NCI-H187 treated with DMSO at 0.1 percent for 48 hours (cell line): ENCODE measurements around the gene RGS10.
"Not testable (repeated sequence)": the region's sequence is repeated elsewhere in the genome, so short reads cannot be mapped to it uniquely, and the experiment has no call there.

Experiments used
- DNase-seq: peaks from one replicate; lab custom pipeline; 2025; lab: John Stamatoyannopoulos, UW

RGS10 gene

DNA sequence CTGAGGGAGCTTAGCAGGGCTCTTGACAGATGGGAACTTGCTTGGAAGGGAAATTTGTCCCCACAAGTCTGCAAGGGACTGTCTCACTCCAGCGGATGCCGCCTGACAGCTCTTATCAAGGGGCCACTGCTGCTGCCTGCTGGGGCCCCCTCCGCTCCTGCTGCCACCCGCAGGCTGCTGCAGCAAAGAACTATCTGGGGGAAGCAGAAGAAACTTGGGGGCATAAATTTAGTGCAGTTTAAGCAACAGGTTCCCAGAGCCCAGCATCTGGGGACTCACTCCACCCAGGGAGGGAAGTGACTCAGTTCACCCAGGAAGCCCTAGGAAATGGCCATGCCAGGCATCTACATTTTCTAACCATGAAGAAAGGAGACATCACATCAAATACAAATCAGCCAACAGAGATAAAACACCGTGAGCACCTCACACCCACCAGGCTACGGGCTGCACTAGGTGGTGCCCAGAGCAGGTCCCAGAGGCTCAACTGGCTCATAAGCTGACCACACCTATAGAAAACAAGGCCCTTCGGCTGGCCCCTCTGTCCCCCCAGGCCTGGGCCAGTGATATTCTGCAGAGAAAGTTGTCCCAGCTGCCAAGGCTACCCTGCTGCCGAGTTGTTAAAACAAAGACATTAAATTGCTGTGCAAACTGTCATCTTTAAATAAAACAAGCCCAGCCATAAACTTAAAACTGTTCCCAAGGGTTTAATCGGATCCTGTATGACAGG lies 3.7 kb downstream of the RGS10 start:
- no peak for DNase-seq

- DNase-seq = no peak
Observed at GRCh38 chr10:119537953-119538630, 4.4 kb downstream of the RGS10 start.

DNA sequence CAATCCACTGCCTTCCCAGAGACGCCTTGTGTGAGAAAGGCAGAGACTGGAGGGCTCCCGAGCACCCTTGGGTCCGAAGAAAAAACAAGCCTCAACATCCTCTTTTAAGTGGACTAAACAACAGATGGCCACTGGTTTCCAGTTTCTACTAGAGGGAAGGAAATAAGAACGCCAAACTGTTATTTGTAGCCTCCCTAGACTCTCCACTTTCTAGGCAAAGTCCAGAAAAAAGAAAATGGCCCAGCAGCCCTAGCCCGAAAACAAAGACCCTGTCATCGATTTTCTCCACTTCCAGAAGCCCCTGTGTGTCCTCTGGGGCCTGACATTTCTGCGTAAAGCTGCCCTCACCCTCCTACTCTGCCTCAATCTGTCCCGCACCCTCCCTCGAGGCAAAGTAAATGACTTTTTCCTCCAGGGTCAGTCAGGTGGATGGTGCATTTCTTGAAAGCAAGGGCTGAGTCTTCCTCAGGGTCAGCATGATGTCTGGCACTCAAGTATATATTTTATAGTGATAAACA lies 6.0 kb downstream of the RGS10 start:
- no peak for DNase-seq

DNA sequence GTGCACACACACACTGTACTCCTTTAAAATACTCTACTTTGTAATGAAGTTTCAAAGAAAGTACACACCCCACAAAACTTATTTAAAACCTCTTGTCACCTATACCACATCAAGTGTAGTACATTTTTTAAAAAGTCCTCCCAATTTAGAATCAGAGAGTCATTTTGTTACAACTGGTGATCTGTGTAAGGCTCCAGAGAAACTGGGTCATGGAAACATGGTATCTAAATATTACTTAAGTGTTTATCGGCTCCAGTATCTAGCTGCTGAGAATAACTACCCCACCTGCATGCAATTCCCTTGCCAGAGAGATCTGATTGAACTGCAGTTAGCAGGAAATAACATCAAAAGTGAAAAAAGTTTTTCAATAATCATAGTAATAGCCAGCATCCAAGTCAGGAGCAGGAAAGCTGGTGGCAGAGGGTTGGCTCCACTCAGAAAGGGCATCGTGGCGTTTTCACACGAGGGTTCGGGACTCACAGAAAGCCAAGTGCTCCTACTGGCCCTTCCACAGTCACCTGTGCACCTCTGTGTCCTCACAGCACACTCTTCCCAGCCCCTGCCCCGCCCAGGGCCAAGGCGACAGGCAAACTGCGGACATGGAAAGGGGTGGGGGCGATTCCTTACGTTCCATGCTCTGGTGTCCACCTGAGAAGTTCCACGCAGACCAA lies 6.5 kb downstream of the RGS10 start:
- DNase-seq = no peak

GRCh38 chr10:119535305-119535704 lies 7.2 kb downstream of the RGS10 start:
- DNase-seq = no peak

DNA sequence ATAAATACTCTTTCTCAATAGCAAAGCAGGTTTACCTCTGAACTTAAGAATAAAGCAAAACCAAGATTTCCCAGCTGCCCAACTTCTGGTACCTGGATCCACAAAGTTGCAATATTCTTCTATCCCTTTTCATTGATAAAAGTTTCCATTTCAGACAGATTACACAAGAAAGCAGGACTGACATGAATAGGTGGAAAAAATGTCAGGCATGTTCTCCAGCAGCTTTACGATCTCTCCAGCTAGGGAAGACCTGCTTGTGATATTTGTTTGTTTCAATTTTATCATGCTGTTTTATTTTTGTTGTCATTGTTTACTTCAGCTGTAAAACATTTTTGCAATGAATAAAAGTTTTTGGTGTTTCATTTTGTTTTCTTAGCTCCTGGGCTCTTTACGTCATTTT lies 9.0 kb downstream of the RGS10 start:
- DNase-seq = no peak

- DNase-seq = not testable (repeated sequence)
Observed at GRCh38 chr10:119532791-119533190, 9.7 kb downstream of the RGS10 start.

DNA sequence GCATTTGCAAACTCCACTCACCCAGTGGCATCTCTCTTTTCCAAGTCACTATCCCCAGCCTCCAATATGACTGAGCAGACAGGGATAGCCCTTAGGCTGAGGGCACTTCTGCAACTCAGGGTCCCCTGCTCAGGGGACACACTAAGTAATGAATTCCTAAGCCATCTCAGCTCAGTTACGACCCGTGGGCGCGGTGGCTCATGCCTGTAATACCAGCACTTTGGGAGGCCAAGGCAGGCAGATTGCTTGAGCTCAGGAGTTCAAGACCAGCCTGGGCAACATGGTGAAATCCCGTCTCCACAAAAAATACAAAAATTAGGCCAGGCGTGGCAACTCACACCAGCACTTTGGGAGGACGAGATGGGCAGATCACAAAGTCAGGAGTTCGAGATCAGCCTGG lies 10.3 kb downstream of the RGS10 start:
- not testable (repeated sequence) for DNase-seq

DNA sequence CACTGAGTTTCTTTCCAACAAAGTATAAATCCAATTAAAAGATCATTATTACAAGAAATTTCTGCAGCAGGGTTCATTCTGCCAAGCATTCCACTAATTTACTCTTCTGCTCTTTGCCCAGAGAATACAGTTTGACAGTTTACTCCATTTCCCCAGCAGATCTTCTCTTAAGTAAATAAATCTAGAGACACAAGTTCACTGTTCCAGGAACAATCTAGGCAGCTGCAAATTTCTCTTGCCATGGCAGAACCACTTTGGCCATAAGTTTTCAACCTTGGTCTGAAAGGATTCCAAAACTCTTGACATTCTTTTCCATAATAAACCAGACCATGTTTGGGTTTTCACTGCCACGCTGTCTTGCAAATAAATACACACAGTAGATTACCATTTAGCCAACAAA lies 11.5 kb downstream of the RGS10 start:
- no peak for DNase-seq

DNA sequence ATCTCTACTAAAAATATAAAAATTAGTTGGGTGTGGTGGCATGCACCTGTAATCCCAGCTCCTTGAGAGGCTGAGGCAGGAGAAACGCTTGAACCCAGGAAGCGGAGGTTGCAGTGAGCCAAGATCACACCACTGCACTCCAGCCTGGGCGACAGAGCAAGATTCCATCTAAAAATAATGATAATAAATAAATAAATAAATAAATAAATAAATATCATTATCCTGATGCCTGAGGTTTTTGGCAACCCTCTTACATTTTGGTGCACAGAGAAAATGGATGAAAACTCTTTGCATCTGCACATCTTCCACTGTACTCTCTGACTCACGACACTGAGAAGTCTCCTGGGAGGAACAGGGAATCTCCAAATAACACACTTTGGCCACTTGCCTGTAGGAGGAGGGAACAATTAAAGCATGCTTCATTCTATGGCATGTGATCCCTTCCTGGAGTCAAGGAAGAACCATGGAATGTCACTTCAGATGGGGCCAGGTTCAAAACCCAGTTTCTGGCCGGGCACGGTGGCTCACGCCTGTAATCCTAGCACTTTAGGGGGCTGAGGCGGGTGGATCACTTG lies 13.8 kb downstream of the RGS10 start:
- DNase-seq = not testable (repeated sequence)

DNA sequence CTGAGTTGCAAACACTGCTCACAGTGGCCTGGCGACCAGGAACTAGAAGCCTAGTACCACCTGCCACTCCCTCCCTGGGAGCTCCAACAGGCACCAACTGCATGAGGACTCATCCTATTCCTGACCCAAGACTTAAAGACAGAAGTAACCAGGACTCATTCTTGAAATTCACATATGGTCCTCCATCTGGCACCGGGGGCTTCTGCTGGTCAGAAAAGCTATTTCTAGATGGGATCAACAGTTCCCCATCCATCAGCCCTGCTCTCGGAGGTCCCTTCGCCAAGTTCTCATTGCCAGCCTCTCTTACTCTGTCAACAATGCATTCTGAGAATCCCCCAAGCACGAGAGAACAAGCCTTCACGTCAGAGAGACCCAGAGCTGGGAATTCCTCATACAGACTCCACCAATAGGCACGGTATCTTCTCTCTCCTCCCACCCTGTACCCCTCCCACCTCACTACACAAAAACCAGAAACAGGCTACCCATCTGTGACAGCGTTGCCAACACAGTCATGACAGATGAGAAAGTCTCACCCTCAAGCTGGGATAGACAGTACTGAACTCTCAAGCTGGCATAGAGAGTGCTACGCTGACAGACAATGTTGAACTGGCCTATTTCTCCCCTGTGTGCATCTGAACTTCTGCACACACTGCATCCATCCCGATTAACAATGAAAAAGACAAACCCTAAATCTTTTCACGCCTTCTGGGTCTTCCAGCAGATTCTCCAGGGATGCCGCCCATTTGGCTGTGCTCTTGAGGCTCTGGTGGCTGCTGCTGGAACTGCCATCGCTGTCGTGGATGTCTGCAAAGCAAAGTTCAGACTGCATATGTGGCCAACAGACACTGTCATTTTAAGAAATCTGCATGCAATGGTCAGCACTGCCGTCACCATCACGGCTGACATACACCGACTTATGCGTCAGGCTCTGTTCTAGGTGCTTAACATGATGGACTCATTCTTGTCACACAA lies 15.6 kb downstream of the RGS10 start:
- no peak for DNase-seq

- no peak for DNase-seq
Observed at GRCh38 chr10:119526149-119526548, 16.4 kb downstream of the RGS10 start.

- no peak for DNase-seq
Observed at GRCh38 chr10:119525116-119525515, 17.4 kb downstream of the RGS10 start.

DNA sequence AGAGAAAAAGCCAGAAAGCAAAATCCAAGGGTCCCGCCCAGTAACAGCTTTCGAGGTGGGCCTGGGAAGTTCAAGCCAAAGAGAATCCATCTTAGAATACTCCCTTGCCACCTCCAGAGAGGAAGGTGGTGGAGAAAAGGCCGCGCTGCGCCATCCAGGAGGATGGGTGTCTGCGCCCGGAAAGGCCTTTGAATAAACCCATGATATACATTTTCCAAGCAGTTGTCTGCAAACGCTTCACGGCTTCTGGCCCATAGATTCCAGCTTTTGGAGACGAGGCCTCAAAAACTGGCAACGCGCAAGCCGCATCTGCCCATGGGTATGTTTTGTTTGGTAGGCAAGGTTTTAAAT lies 17.8 kb downstream of the RGS10 start:
- no peak for DNase-seq

GRCh38 chr10:119523895-119524719 lies 18.4 kb downstream of the RGS10 start:
- no peak for DNase-seq

- no peak for DNase-seq
Observed at GRCh38 chr10:119522747-119523426, 19.6 kb downstream of the RGS10 start.

- DNase-seq = no peak
Observed at GRCh38 chr10:119521443-119522204, 20.9 kb downstream of the RGS10 start.

DNA sequence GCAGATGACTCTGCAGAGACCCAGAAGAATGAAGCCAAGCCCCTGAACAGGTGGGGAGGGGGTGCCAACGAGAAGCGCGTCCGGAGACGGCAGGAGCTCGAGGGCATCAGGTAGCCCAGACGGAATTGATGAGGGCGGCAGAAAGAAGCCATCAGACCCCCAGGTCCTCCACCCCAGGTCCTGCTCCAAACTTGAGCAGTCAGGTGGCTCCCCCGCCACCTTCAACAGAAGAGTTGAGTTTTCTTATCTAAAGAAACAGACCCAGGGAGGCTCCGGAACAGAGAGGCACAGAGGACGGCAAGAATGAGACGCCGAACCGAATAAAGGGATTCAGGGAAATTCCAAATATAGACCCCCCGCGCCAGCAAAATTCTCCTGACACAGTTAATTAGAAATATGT lies 22.2 kb downstream of the RGS10 start:
- no peak for DNase-seq

GRCh38 chr10:119518936-119519335 lies 23.6 kb downstream of the RGS10 start:
- DNase-seq = no peak
